HAP-1 (cell line): ENCODE results near the gene SCARB1.
"Not testable (repeated sequence)": the region's sequence is repeated elsewhere in the genome, so short reads cannot be mapped to it uniquely, and the experiment has no call there.

ENCODE experiments used
- DNase-seq, 2 experiments: peaks; one replicate each; pipeline ENCODE4 v3.0.0-alpha.2; 2016 to 2020; ENCODE audit warnings: low spot score in 2 of 2
- H3K27me3 ChIP-seq: fragments of 250-450 bp; sonication (Bioruptor Pico); 2 replicates; pipeline ENCODE4 v1.5.1; 2020; ENCODE audit warnings: low read depth, mild to moderate bottlenecking, moderate library complexity
- H3K36me3 ChIP-seq: fragments of 250-450 bp; sonication (Bioruptor Pico); replicated peaks from 2 replicates; pipeline ENCODE4 v1.5.1; 2020; ENCODE audit warnings: mild to moderate bottlenecking
- H3K4me1 ChIP-seq: fragments of 250-450 bp; sonication (Bioruptor Pico); 2 replicates; pipeline ENCODE4 v1.5.1; 2020; ENCODE audit warnings: mild to moderate bottlenecking
- H3K4me3 ChIP-seq: fragments of 250-450 bp; sonication (Bioruptor Pico); 2 replicates; pipeline ENCODE4 v1.5.1; 2020; ENCODE audit warnings: mild to moderate bottlenecking, moderate library complexity
- H3K9me3 ChIP-seq: fragments of 250-450 bp; sonication (Bioruptor Pico); 2 replicates; pipeline ENCODE4 v1.5.1; 2020; ENCODE audit warnings: mild to moderate bottlenecking, moderate library complexity
- in situ Hi-C: fragments of 300-500 bp; cut with MboI; formaldehyde crosslinking; loops from 3 replicates; pipeline ENCODE4 v1.14.3; 2020; ENCODE audit warnings: low sequenced_read_pairs, inconsistent platforms, mixed read lengths

The SCARB1 gene, protein sequence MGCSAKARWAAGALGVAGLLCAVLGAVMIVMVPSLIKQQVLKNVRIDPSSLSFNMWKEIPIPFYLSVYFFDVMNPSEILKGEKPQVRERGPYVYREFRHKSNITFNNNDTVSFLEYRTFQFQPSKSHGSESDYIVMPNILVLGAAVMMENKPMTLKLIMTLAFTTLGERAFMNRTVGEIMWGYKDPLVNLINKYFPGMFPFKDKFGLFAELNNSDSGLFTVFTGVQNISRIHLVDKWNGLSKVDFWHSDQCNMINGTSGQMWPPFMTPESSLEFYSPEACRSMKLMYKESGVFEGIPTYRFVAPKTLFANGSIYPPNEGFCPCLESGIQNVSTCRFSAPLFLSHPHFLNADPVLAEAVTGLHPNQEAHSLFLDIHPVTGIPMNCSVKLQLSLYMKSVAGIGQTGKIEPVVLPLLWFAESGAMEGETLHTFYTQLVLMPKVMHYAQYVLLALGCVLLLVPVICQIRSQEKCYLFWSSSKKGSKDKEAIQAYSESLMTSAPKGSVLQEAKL

DNA sequence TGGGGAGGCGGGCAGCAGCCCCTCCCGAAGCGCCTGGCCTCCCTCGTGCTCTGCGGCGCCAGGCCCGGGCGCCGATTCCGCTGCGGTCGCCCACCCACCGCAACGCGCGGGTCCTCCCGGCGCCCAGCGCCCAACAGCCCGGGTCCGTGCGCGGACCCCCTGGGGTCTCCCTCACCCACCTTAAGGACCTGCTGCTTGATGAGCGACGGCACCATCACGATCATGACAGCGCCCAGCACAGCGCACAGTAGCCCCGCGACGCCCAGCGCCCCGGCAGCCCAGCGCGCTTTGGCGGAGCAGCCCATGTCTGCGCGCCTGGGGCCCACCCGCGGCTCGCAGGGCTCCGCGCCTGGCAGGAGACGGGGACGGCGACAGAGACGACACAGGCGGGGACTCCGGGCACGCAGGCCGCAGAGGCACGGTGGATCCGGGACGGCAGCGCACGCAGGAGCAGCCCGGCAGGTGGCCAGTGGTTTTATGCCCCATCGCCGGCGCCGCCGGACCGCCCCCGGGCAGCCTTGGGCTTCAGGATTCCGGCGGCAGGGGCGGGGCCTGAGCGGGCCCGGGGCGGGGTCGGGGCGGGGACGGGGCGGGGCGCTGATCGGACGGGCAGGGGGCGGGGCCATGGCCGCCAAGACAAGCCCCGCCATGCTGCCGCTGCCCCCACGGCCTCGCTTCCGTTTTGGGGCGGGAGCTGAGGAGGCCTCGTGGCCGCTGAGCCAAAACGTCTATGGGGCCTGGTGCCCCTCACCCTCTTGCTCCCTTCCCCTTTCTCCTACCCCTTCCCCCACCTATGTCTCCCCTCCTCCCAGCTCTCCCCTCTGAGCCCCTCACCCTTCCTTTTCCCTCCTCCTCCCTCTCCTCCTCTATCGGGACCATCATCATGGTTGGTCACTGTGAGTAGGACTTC is at the start of gene SCARB1:
Gene SCARB1 (minus strand): TSS at position 449 of the 910 bp plus-strand sequence. CDS start 144 bp downstream, at position 305.
- H3K4me3 ChIP-seq = peak within 1 kb of the TSS; percentile 64

GRCh38 chr12:124912529-124913287 is 49.0 kb upstream of the SCARB1 start:
- peaks cover 17% of the 10 kb centered on the region for H3K4me1 ChIP-seq
- H3K27me3 ChIP-seq, DNase-seq, H3K9me3 ChIP-seq, in situ Hi-C loops, H3K4me3 ChIP-seq: not testable (repeated sequence)
- H3K36me3 ChIP-seq = peaks cover 20% of the 10 kb centered on the region

More for the DNA sequence above, at the start of gene SCARB1:
- Histone ChIP-seq H3K4me1 (peaks cover 24% of the 10 kb centered on the region), H3K36me3 (peaks cover 33% of the 10 kb centered on the region), H3K27me3 (no peaks in the 10 kb centered on the region), H3K9me3 (peaks cover 4% of the 10 kb centered on the region; the same call in 1 of the 2 replicates)
- peak; percentile 78 to 91 for DNase-seq
- in situ Hi-C loops = no loop called here

GRCh38 chr12:124911521-124911920 is 47.9 kb upstream of the SCARB1 start:
- peaks cover 20% of the 10 kb centered on the region for H3K36me3 ChIP-seq
- H3K27me3 ChIP-seq, H3K4me3 ChIP-seq, DNase-seq, H3K9me3 ChIP-seq, in situ Hi-C loops: not testable (repeated sequence)
- H3K4me1 ChIP-seq = peaks cover 12% of the 10 kb centered on the region

- in situ Hi-C loops = no loop called here
- H3K9me3 ChIP-seq = no peaks in the 10 kb centered on the region; the same call in 1 of the 2 replicates
- H3K4me1 ChIP-seq = peaks cover 12% of the 10 kb centered on the region
- peaks cover 20% of the 10 kb centered on the region for H3K36me3 ChIP-seq
- no peaks in the 10 kb centered on the region for H3K27me3 ChIP-seq
- no peak for DNase-seq
- no peak overlapping the region for H3K4me3 ChIP-seq
These were observed 47.2 kb upstream of the SCARB1 start for GRCh38 chr12:124910561-124911478.

GRCh38 chr12:124909831-124910560 is 46.3 kb upstream of the SCARB1 start:
- Histone ChIP-seq H3K4me1 (peaks cover 8% of the 10 kb centered on the region), H3K9me3 (no peaks in the 10 kb centered on the region; the same call in 1 of the 2 replicates), H3K4me3 (no peak overlapping the region), H3K27me3 (no peaks in the 10 kb centered on the region), H3K36me3 (peaks cover 20% of the 10 kb centered on the region)
- no peak for DNase-seq
- in situ Hi-C loops = no loop called here

- H3K9me3 ChIP-seq = no peaks in the 10 kb centered on the region
- DNase-seq = peak; percentile 84 to 95
- H3K4me1 ChIP-seq = peaks cover 14% of the 10 kb centered on the region
- no peaks in the 10 kb centered on the region for H3K27me3 ChIP-seq
- no peak overlapping the region for H3K4me3 ChIP-seq
- peaks cover 6% of the 10 kb centered on the region for H3K36me3 ChIP-seq
- in situ Hi-C loops = no loop called here
These were observed 43.1 kb upstream of the SCARB1 start for GRCh38 chr12:124906606-124907261.

- in situ Hi-C loops = no loop called here
- peak; percentile 23 to 71 for DNase-seq
- no peaks in the 10 kb centered on the region for H3K9me3 ChIP-seq
- no peaks in the 10 kb centered on the region for H3K36me3 ChIP-seq
- no peak overlapping the region for H3K4me3 ChIP-seq
- H3K4me1 ChIP-seq = peaks cover 14% of the 10 kb centered on the region
- no peaks in the 10 kb centered on the region for H3K27me3 ChIP-seq
These were observed 40.8 kb upstream of the SCARB1 start for GRCh38 chr12:124904306-124905098.

GRCh38 chr12:124902916-124903315 is 39.3 kb upstream of the SCARB1 start:
- Histone ChIP-seq H3K27me3 (no peaks in the 10 kb centered on the region), H3K4me1 (peaks cover 14% of the 10 kb centered on the region), H3K4me3 (no peak overlapping the region), H3K9me3 (no peaks in the 10 kb centered on the region), H3K36me3 (no peaks in the 10 kb centered on the region)
- DNase-seq = no peak
- in situ Hi-C loops = no loop called here

- no peak for DNase-seq
- peaks cover 8% of the 10 kb centered on the region for H3K4me1 ChIP-seq
- H3K27me3 ChIP-seq = no peaks in the 10 kb centered on the region
- H3K36me3 ChIP-seq = no peaks in the 10 kb centered on the region
- in situ Hi-C loops = no loop called here
- H3K4me3 ChIP-seq = no peak overlapping the region
- H3K9me3 ChIP-seq = no peaks in the 10 kb centered on the region; the same call in 1 of the 2 replicates
These were observed 37.3 kb upstream of the SCARB1 start for GRCh38 chr12:124901003-124901402.

DNA sequence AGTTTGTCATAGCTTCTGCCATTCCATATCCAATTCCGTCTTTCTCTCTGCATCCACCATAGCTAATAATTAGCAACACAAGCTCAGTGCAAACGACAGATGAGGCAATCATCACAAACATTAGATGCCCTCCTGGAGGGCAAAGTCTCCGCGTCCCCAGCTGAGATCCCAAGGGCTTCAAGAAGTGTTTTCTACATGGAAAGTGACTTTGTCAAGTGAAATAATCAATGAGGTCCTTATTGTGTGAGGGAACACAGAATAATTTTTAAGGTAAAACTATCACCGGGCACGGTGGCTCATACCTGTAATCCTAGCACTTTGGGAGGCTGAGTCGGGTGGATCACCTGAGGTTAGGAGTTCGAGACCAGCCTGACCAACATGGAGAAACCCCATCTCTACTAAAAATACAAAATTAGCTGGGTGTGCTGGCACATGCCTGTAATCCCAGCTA is 36.7 kb upstream of the SCARB1 start:
- H3K4me3 ChIP-seq, H3K27me3 ChIP-seq, H3K36me3 ChIP-seq, DNase-seq, H3K9me3 ChIP-seq, in situ Hi-C loops, H3K4me1 ChIP-seq: not testable (repeated sequence)

DNA sequence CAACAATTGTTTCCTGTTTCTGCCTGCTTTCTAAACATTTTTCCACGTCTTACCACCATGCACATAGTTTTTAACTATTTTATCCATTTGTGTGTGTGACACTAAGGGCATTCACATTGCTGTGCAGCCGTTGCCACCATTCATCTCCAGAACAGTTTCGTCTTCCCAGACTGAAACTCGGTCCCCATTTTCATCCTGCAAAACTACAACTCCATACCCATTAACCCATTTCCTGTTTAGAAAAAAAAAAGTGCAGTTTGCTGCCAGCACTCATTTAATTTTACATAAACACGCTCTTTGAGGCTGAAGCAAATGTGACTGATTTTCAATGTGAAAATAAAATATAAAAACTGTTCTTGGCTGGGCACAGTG is 35.2 kb upstream of the SCARB1 start:
- in situ Hi-C loops = no loop called here
- H3K27me3 ChIP-seq = no peaks in the 10 kb centered on the region
- no peaks in the 10 kb centered on the region for H3K36me3 ChIP-seq
- no peak overlapping the region for H3K4me3 ChIP-seq
- H3K9me3 ChIP-seq = no peaks in the 10 kb centered on the region; the same call in 1 of the 2 replicates
- DNase-seq = no peak
- no peaks in the 10 kb centered on the region for H3K4me1 ChIP-seq
